Ovary (tissue), 3 donors: Measurements from ENCODE around the gene DOCK1.

Experiments used
- CTCF ChIP-seq, 3 donors: fragments of 450-650 bp in 2 of 3; fragments of 200-600 bp in 1 of 3; IDR thresholded peaks; one replicate each; pipeline versions ENCODE4 v1.5.1 to v1.8.0; 2016 to 2022; ENCODE audit warnings: antibody characterized with exemption in 3 of 3, mild to moderate bottlenecking in 1 of 3
- EP300 ChIP-seq: sonication (generic); formaldehyde crosslinking; IDR thresholded peaks from one replicate; pipeline ENCODE4 v1.6.1; 2017; ENCODE audit warnings: antibody characterized with exemption
- POLR2A ChIP-seq: fragments of 450-650 bp; IDR thresholded peaks from one replicate; pipeline ENCODE4 v1.6.1; 2017; ENCODE audit warnings: antibody characterized with exemption, mild to moderate bottlenecking, moderate library complexity
- donor health status: DM: no; HTN: no; CAD: no.

GRCh38 chr10:127161482-127161881 is 256.3 kb downstream of the DOCK1 start:
- TF ChIP-seq CTCF (IDR thresholded peaks at IDR 0.05) (no peak), POLR2A (no peak), EP300 (no peak)
